Measurements from ENCODE around the gene CLDN9.
A peak's percentile ranks its signal among the peaks of the same experiment; 100 is the strongest.

GRCh38 chr16:3058139-3059030 lies 45.7 kb downstream of the CLDN9 start:
- peak in 2 of 6 experiments; percentile 8 to 11 for TF ChIP-seq CTCF (IDR thresholded peaks at IDR 0.05)
- TF ChIP-seq POLR2A (IDR thresholded peaks at IDR 0.05): no peak

Data from esophagus squamous epithelium (tissue), 4 donors.